ENCODE results near the gene C5orf46. TPM values are rescaled to one million over a fixed set of nuclear protein-coding genes. Genes with fewer than 3 reads are reported as not detected.
"Not testable (repeated sequence)": the region's sequence is repeated elsewhere in the genome, so short reads cannot be mapped to it uniquely, and the experiment has no call there.

Gene C5orf46
- total and polyA plus RNA-seq, 8 donors = not detected

- H3K27me3 ChIP-seq = no peaks in the 10 kb centered on the region
- H3K36me3 ChIP-seq = no peaks in the 10 kb centered on the region
- no peak for DNase-seq
- no peak overlapping the region for H3K4me3 ChIP-seq
- intact Hi-C loops (cut with DNase I; ENCODE audit: low total_unique reads) = no loop called here
- H3K4me1 ChIP-seq = no peaks in the 10 kb centered on the region
- H3K9me3 ChIP-seq = no peaks in the 10 kb centered on the region
- no peak overlapping the region for H3K27ac ChIP-seq
- TF ChIP-seq, protein P1, sequence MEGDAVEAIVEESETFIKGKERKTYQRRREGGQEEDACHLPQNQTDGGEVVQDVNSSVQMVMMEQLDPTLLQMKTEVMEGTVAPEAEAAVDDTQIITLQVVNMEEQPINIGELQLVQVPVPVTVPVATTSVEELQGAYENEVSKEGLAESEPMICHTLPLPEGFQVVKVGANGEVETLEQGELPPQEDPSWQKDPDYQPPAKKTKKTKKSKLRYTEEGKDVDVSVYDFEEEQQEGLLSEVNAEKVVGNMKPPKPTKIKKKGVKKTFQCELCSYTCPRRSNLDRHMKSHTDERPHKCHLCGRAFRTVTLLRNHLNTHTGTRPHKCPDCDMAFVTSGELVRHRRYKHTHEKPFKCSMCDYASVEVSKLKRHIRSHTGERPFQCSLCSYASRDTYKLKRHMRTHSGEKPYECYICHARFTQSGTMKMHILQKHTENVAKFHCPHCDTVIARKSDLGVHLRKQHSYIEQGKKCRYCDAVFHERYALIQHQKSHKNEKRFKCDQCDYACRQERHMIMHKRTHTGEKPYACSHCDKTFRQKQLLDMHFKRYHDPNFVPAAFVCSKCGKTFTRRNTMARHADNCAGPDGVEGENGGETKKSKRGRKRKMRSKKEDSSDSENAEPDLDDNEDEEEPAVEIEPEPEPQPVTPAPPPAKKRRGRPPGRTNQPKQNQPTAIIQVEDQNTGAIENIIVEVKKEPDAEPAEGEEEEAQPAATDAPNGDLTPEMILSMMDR (IDR thresholded peaks at IDR 0.05) = no peak
- no peak for TF ChIP-seq POLR2AphosphoS5 (IDR thresholded peaks at IDR 0.05)
- no peak for TF ChIP-seq POLR2A (IDR thresholded peaks at IDR 0.05)
- no peak for TF ChIP-seq EP300 (IDR thresholded peaks at IDR 0.05)
These were observed 30.2 kb downstream of the C5orf46 start for GRCh38 chr5:147876141-147876540.

DNA sequence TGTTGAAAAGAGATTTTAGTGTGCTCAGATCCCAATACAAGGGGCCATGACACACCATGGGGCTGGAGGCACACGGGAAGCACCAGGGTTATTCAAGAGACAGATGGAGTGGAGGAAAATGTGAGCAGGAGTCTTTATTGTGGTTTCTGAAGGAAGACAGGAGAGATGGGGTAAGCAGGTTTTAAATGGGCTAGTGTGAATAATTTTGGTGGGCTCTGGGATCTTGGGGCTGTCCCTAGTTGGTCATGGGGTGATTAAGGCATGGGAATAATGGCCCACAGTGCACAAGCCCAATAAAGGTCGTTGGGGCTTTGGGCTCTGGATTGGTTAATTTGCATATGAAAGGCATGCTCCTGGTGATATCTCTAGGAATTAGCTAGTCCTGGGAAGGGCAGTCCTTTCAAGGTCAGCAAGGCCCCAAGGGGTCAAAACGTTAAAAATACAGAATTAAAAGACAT lies 31.4 kb downstream of the C5orf46 start:
- WGBS, 5 donors = 34 to 46% (median 39%) methylated on average over 3 of the region's 3 CpGs

GRCh38 chr5:147874118-147874875 lies 32.0 kb downstream of the C5orf46 start:
- WGBS, 5 donors = 69 to 95% (median 90%) methylated on average over 4 to 8 of the region's 8 CpGs
- H3K4me1 ChIP-seq; H3K9me3 ChIP-seq; intact Hi-C loops (cut with DNase I; ENCODE audit: low total_unique reads); H3K4me3 ChIP-seq; H3K27me3 ChIP-seq; DNase-seq; H3K36me3 ChIP-seq; H3K27ac ChIP-seq: not testable (repeated sequence)

More for the DNA sequence above, 31.4 kb downstream of the C5orf46 start:
- intact Hi-C loops (cut with DNase I; ENCODE audit: low total_unique reads) = no loop called here
- Histone ChIP-seq H3K27ac (no peak overlapping the region), H3K36me3 (no peaks in the 10 kb centered on the region), H3K27me3 (no peaks in the 10 kb centered on the region), H3K9me3 (no peaks in the 10 kb centered on the region), H3K4me1 (no peaks in the 10 kb centered on the region), H3K4me3 (no peak overlapping the region)
- DNase-seq = no peak
- no peak for TF ChIP-seq EP300 (IDR thresholded peaks at IDR 0.05)
- no peak for TF ChIP-seq POLR2A (IDR thresholded peaks at IDR 0.05)
- TF ChIP-seq POLR2AphosphoS5 (IDR thresholded peaks at IDR 0.05) = no peak
- TF ChIP-seq, protein P1 (IDR thresholded peaks at IDR 0.05) = no peak

- H3K36me3 ChIP-seq; H3K4me3 ChIP-seq; H3K27ac ChIP-seq; H3K4me1 ChIP-seq; intact Hi-C loops (cut with DNase I; ENCODE audit: low total_unique reads); H3K27me3 ChIP-seq; DNase-seq; H3K9me3 ChIP-seq: not testable (repeated sequence)
- WGBS, 5 donors = 89 to 96% (median 90%) methylated on average over 16 of the region's 16 CpGs
These were observed 33.4 kb downstream of the C5orf46 start for GRCh38 chr5:147872744-147873435.

GRCh38 chr5:147871980-147872549 lies 34.3 kb downstream of the C5orf46 start:
- H3K27me3 ChIP-seq; H3K9me3 ChIP-seq; H3K4me3 ChIP-seq; H3K4me1 ChIP-seq; DNase-seq; H3K27ac ChIP-seq; intact Hi-C loops (cut with DNase I; ENCODE audit: low total_unique reads); H3K36me3 ChIP-seq: not testable (repeated sequence)
- WGBS, 5 donors = 89 to 98% (median 95%) methylated on average over 13 to 18 of the region's 18 CpGs

DNA sequence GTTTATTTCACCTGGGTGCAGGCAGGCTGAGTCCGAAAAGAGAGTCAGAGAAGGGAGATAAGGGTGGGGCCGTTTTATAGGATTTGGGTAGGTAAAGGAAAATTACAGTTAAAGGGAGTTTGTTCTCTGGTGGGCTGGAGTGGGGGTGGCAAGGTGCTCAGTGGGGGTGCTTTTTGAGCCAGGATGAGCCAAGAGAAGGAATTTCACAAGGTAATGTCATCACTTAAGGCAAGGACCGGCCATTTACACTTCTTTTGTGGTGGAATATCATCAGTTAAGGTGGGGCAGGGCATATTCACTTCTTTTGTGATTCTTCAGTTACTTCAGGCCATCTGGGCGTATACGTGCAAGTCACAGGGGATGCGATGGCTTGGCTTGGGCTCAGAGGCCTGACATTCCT lies 36.4 kb downstream of the C5orf46 start:
- H3K27ac ChIP-seq; intact Hi-C loops (cut with DNase I; ENCODE audit: low total_unique reads); H3K4me3 ChIP-seq; H3K9me3 ChIP-seq; H3K27me3 ChIP-seq; H3K36me3 ChIP-seq; H3K4me1 ChIP-seq; DNase-seq: not testable (repeated sequence)
- 76 to 92% (median 82%) methylated on average over 4 to 6 of the region's 6 CpGs for WGBS, 5 donors
